HG02973 (cell line): ENCODE results near the gene PAQR6.

Source experiments
- ATAC-seq: cut with Tn5 transposase; IDR thresholded peaks from one replicate; pipeline ENCODE4 v1.9.1; 2021; ENCODE audit warnings: moderate library complexity; ENCODE audit not compliant: unreplicated experiment

The PAQR6 gene

GRCh38 chr1:156247460-156248322, at the start of gene PAQR6:
Gene PAQR6 (minus strand): TSS chr1:156248056. CDS start chr1:156246731, 1,325 bp downstream.
- no peak for ATAC-seq

- no peak for ATAC-seq
Measured at GRCh38 chr1:156295391-156295947, 47.6 kb upstream of the PAQR6 start, which contains the start of gene GLMP. Gene GLMP (minus strand): TSS chr1:156295679. CDS start chr1:156295645, 34 bp downstream.

GRCh38 chr1:156293895-156294294, 46.0 kb upstream of the PAQR6 start:
- ATAC-seq: no peak

GRCh38 chr1:156293098-156293434, 45.2 kb upstream of the PAQR6 start:
- no peak for ATAC-seq

- no peak for ATAC-seq
Measured at GRCh38 chr1:156291226-156292061, 43.6 kb upstream of the PAQR6 start.

GRCh38 chr1:156289857-156290256, 42.0 kb upstream of the PAQR6 start:
- ATAC-seq: no peak

- no peak for ATAC-seq
Measured at GRCh38 chr1:156286061-156286460, 38.2 kb upstream of the PAQR6 start.

GRCh38 chr1:156285437-156285836, 37.6 kb upstream of the PAQR6 start:
- no peak for ATAC-seq

GRCh38 chr1:156284757-156285156, 36.9 kb upstream of the PAQR6 start:
- ATAC-seq: no peak

GRCh38 chr1:156284112-156284511, 36.3 kb upstream of the PAQR6 start, which contains the start of gene TMEM79:
Gene TMEM79 (plus strand): TSS chr1:156284325. CDS start chr1:156285227, 902 bp downstream.
- ATAC-seq: no peak

GRCh38 chr1:156283521-156283920, 35.7 kb upstream of the PAQR6 start:
- ATAC-seq: no peak

GRCh38 chr1:156282479-156283222, 34.8 kb upstream of the PAQR6 start, which contains the start of gene SMG5:
Gene SMG5 (minus strand): TSS chr1:156282825. CDS start chr1:156282680, 145 bp downstream.
- ATAC-seq: peak; percentile 70

GRCh38 chr1:156281693-156282478, 34.0 kb upstream of the PAQR6 start:
- ATAC-seq: no peak

GRCh38 chr1:156281281-156281680, 33.4 kb upstream of the PAQR6 start:
- ATAC-seq: peak; percentile 37

- no peak for ATAC-seq
Measured at GRCh38 chr1:156279837-156280236, 32.0 kb upstream of the PAQR6 start.

- no peak for ATAC-seq
Measured at GRCh38 chr1:156276966-156277381, 29.1 kb upstream of the PAQR6 start.

GRCh38 chr1:156276532-156276931, 28.7 kb upstream of the PAQR6 start:
- ATAC-seq: no peak

GRCh38 chr1:156270314-156270713, 22.5 kb upstream of the PAQR6 start:
- ATAC-seq: no peak

- ATAC-seq: no peak
Measured at GRCh38 chr1:156268336-156268735, 20.5 kb upstream of the PAQR6 start.

GRCh38 chr1:156266051-156266450, 18.2 kb upstream of the PAQR6 start:
- no peak for ATAC-seq
